Testis (tissue), 3 donors: Measurements from ENCODE around the gene SCN4B. TPM values are rescaled to one million over a fixed set of nuclear protein-coding genes. Genes with fewer than 3 reads are reported as not detected.

Experiments used
- DNase-seq: peaks from one replicate; pipeline ENCODE4 v3.0.0-alpha.2; 2019
- H3K27ac ChIP-seq, 2 donors: fragments of 200-600 bp; sonication (generic); one replicate each; pipeline ENCODE4 v1.5.1; 2019
- H3K27me3 ChIP-seq: fragments of 200-600 bp; sonication (generic); one replicate; pipeline ENCODE4 v1.5.1; 2019
- H3K36me3 ChIP-seq: fragments of 200-600 bp; sonication (generic); one replicate; pipeline ENCODE4 v1.5.1; 2017; ENCODE audit warnings: low read depth; ENCODE audit errors: missing control alignments
- H3K4me1 ChIP-seq: fragments of 200-600 bp; sonication (generic); one replicate; pipeline ENCODE4 v1.5.1; 2019
- H3K4me3 ChIP-seq, 2 donors: fragments of 200-600 bp; sonication (generic); one replicate each; pipeline ENCODE4 v1.5.1; 2017 to 2019
- H3K9me3 ChIP-seq: fragments of 200-600 bp; sonication (generic); one replicate; pipeline ENCODE4 v1.5.1; 2017
- CTCF ChIP-seq, 3 experiments: fragments of 450-650 bp in 2 of 3; fragments of 200-600 bp in 1 of 3; sonication (generic) in 1 of 3; IDR thresholded peaks; one replicate each; pipeline ENCODE4 v1.5.1; 2016 to 2019; ENCODE audit warnings: antibody characterized with exemption in 3 of 3, mild to moderate bottlenecking in 2 of 3, moderate library complexity in 1 of 3
- POLR2A ChIP-seq: fragments of 450-650 bp; IDR thresholded peaks from one replicate; pipeline ENCODE4 v1.6.1; 2017; ENCODE audit warnings: antibody characterized with exemption, mild to moderate bottlenecking, moderate library complexity
- WGBS, 2 donors: methylation state at CpG; one replicate each; pipeline ENCODE4 v1.1.5; 2018; 5-methylcytosine and 5-hydroxymethylcytosine counted together
- intact Hi-C: fragments of 100-400 bp; cut with DNase I; formaldehyde crosslinking; loops from one replicate; pipeline ENCODE4 v1.15.1; 2023; ENCODE audit warnings: low total_unique reads
- polyA plus RNA-seq: library from polyadenylated mRNA; stranded (reverse); fragments of 350-450 nt; fragmentation: Illumina TruSeq; extraction: RNeasy Lipid Tissue Mini Kit (QIAGEN cat#74804); gene quantifications from one replicate; pipeline ENCODE4 v1.2.3, GENCODE V29; 2014; ENCODE audit warnings: low read depth, low replicate concordance; ENCODE audit not compliant: insufficient read depth
- total RNA-seq, 2 donors: library from RNA; depleted of rRNA; stranded (reverse); fragments of >200 nt; gene quantifications; one replicate each; pipeline ENCODE4 v1.2.3, GENCODE V29; 2016

The SCN4B gene
- total and polyA plus RNA-seq, 3 donors from 2014 or later: 1.9 to 4.9 (median 2.0) TPM

GRCh38 chr11:118111744-118112035 is 40.9 kb downstream of the SCN4B start:
- no peaks in the 10 kb centered on the region for H3K4me1 ChIP-seq
- DNase-seq: no peak
- H3K36me3 ChIP-seq: no peaks in the 10 kb centered on the region
- H3K4me3 ChIP-seq: no peak overlapping the region
- no peak overlapping the region for H3K27ac ChIP-seq
- intact Hi-C loops: no loop called here
- TF ChIP-seq POLR2A (no peak), CTCF (IDR thresholded peaks at IDR 0.05) (no peak)
- 85 to 94% methylated on average over 5 to 6 of the region's 6 CpGs for WGBS, 2 donors
- no peaks in the 10 kb centered on the region for H3K9me3 ChIP-seq
- H3K27me3 ChIP-seq: no peaks in the 10 kb centered on the region

GRCh38 chr11:118111019-118111743 is 41.4 kb downstream of the SCN4B start:
- intact Hi-C loops: no loop called here
- TF ChIP-seq POLR2A (no peak), CTCF (IDR thresholded peaks at IDR 0.05) (no peak)
- no peak overlapping the region for H3K4me3 ChIP-seq
- no peak for DNase-seq
- no peaks in the 10 kb centered on the region for H3K9me3 ChIP-seq
- H3K27me3 ChIP-seq: no peaks in the 10 kb centered on the region
- no peak overlapping the region for H3K27ac ChIP-seq
- 57 to 69% methylated on average over 8 of the region's 8 CpGs for WGBS, 2 donors
- H3K4me1 ChIP-seq: no peaks in the 10 kb centered on the region
- H3K36me3 ChIP-seq: no peaks in the 10 kb centered on the region

GRCh38 chr11:118109231-118109630 is 43.4 kb downstream of the SCN4B start:
- H3K27ac ChIP-seq: no peak overlapping the region
- no peaks in the 10 kb centered on the region for H3K27me3 ChIP-seq
- 85 to 87% methylated on average over 2 of the region's 2 CpGs for WGBS, 2 donors

GRCh38 chr11:118108513-118108912 is 44.1 kb downstream of the SCN4B start:
- H3K4me3 ChIP-seq: no peak overlapping the region
- no peaks in the 10 kb centered on the region for H3K9me3 ChIP-seq
- 82 to 83% methylated on average over 5 of the region's 5 CpGs for WGBS, 2 donors
- no peak for DNase-seq
- intact Hi-C loops: loop anchor here (2.0 kb wide), 1 partner anchor 20 kb away; no protein-coding TSS in a partner anchor
- no peak overlapping the region for H3K27ac ChIP-seq
- TF ChIP-seq POLR2A (no peak), CTCF (IDR thresholded peaks at IDR 0.05) (no peak)
- no peaks in the 10 kb centered on the region for H3K36me3 ChIP-seq
- no peaks in the 10 kb centered on the region for H3K27me3 ChIP-seq
- no peaks in the 10 kb centered on the region for H3K4me1 ChIP-seq

More at GRCh38 chr11:118109231-118109630, 43.4 kb downstream of the SCN4B start:
- no peaks in the 10 kb centered on the region for H3K9me3 ChIP-seq
- DNase-seq: no peak
- intact Hi-C loops: loop anchor here (2.0 kb wide), 1 partner anchor 20 kb away; no protein-coding TSS in a partner anchor
- TF ChIP-seq POLR2A (no peak), CTCF (IDR thresholded peaks at IDR 0.05) (no peak)
- no peaks in the 10 kb centered on the region for H3K36me3 ChIP-seq
- H3K4me3 ChIP-seq: no peak overlapping the region
- H3K4me1 ChIP-seq: no peaks in the 10 kb centered on the region

GRCh38 chr11:118106789-118107335 is 45.8 kb downstream of the SCN4B start:
- WGBS, 2 donors: 87 to 88% methylated on average over 2 of the region's 2 CpGs

More at GRCh38 chr11:118106789-118107335, 45.8 kb downstream of the SCN4B start:
- DNase-seq: no peak
- no peaks in the 10 kb centered on the region for H3K27me3 ChIP-seq
- TF ChIP-seq POLR2A: no peak
- no peak for TF ChIP-seq CTCF (IDR thresholded peaks at IDR 0.05)
- H3K9me3 ChIP-seq: no peaks in the 10 kb centered on the region
- no peaks in the 10 kb centered on the region for H3K36me3 ChIP-seq
- no peak overlapping the region for H3K4me3 ChIP-seq
- intact Hi-C loops: no loop called here
- H3K27ac ChIP-seq: no peak overlapping the region
- no peaks in the 10 kb centered on the region for H3K4me1 ChIP-seq
